Pancreas (tissue), 10 donors: ENCODE data around the gene TRA2A. TPM values are rescaled to one million over a fixed set of nuclear protein-coding genes. Genes with fewer than 3 reads are reported as not detected.

ENCODE experiments used
- ATAC-seq, 4 donors: fragments of 200-7000 bp; cut with Tn5 transposase; one replicate each; pipeline versions ENCODE4 v1.8.0 to v1.9.1; 2020; ENCODE audit warnings: mild to moderate bottlenecking in 4 of 4, moderate library complexity in 4 of 4
- DNase-seq, 6 donors: peaks; one replicate each; pipeline ENCODE4 v3.0.0-alpha.2; 2020
- FAIRE-seq: peaks from 2 replicates; lab custom pipeline; 2012; peaks lifted over from hg19 to GRCh38; lab: Jason Lieb, UNC
- H3K27ac ChIP-seq, 4 donors: fragments of 200-600 bp; sonication (generic); 1 replicate in 3 of 4; 2 replicates in 1 of 4; pipeline versions ENCODE4 v1.5.0 to v1.8.0; 2020
- H3K27me3 ChIP-seq, 4 donors: fragments of 200-600 bp; one replicate each; pipeline ENCODE4 v1.8.0; 2021
- H3K36me3 ChIP-seq, 3 donors: fragments of 200-600 bp; sonication (generic) in 1 of 3; one replicate each; pipeline versions ENCODE4 v1.5.0 to v1.8.0; 2020 to 2021
- H3K4me1 ChIP-seq, 3 donors: fragments of 200-600 bp; one replicate each; pipeline ENCODE4 v1.8.0; 2021
- H3K4me3 ChIP-seq, 4 donors: fragments of 200-600 bp; sonication (generic) in 2 of 4; one replicate each; pipeline versions ENCODE4 v1.5.0 to v1.8.0; 2020 to 2021
- H3K9me3 ChIP-seq, 4 donors: fragments of 200-600 bp; one replicate each; pipeline ENCODE4 v1.8.0; 2021
- CTCF ChIP-seq, 4 donors: fragments of 200-600 bp; sonication (generic) in 3 of 4; IDR thresholded peaks; one replicate each; pipeline versions ENCODE4 v1.5.0 to v1.8.0; 2021; ENCODE audit warnings: antibody characterized with exemption in 4 of 4
- WGBS, 2 donors: extraction: QIAGEN DNeasy Blood & Tissue Kit; methylation state at CpG; one replicate each; pipeline ENCODE4 v1.1.7; 2013; 5-methylcytosine and 5-hydroxymethylcytosine counted together
- intact Hi-C, 3 donors: fragments of 100-400 bp; cut with DNase I; formaldehyde crosslinking; loops; one replicate each; pipeline versions ENCODE4 v1.11.1 to v1.14.2; 2022
- polyA plus RNA-seq, 2 donors: library from polyadenylated mRNA; stranded (reverse); fragments of 200-250 nt; gene quantifications; one replicate each; pipeline ENCODE4 v1.2.3, GENCODE V29; 2013
- total RNA-seq, 6 donors: library from RNA; stranded (reverse); fragmentation: NEBNext Ultra II Directional in 4 of 6; extraction: Animal tissue kit (Norgen Biotek cat#: 25700) in 4 of 6; gene quantifications; one replicate each; pipeline versions ENCODE4 v1.2.1 to v1.2.4, GENCODE V29; 2021 to 2023
- donor health status: healthy with polysubstance abuse.
- donor health status: DM: no; HTN: no; CAD: no; lungs with moderate emphysema.
- donor health status: DM: no; HTN: no; CAD: no.
- donor health status: control.
- donor health status: control.
- donor health status: Bipolar disorder and iron deficiency.
- donor health status: DM: yes; HTN: yes; CAD: no.
- donor health status: DM: no; HTN: no; CAD: no.
- donor health status: DM: no; HTN: no; CAD: no.
- donor health status: DM: yes; HTN: yes; CAD: no.

TRA2A gene
- total and polyA plus RNA-seq, 8 donors, result 19.1 to 63.6 (median 28.4) TPM

- intact Hi-C loops, result no loop called here
- Histone ChIP-seq H3K4me3 (no peak overlapping the region), H3K4me1 (no peaks in the 10 kb centered on the region), H3K27me3 (no peaks in the 10 kb centered on the region), H3K9me3 (no peaks in the 10 kb centered on the region), H3K27ac (no peak overlapping the region), H3K36me3 (no peaks in the 10 kb centered on the region)
- ATAC-seq (no peak), FAIRE-seq (no peak), DNase-seq (no peak)
- 68 to 69% methylated on average over 4 of the region's 4 CpGs for WGBS, 2 donors
- no peak for TF ChIP-seq CTCF (IDR thresholded peaks at IDR 0.05)
These were observed 7.7 kb upstream of the TRA2A start for GRCh38 chr7:23539494-23539907.

- Histone ChIP-seq H3K4me3 (no peak overlapping the region), H3K36me3 (no peaks in the 10 kb centered on the region), H3K27ac (no peak overlapping the region), H3K9me3 (no peaks in the 10 kb centered on the region), H3K27me3 (no peaks in the 10 kb centered on the region), H3K4me1 (no peaks in the 10 kb centered on the region)
- TF ChIP-seq CTCF (IDR thresholded peaks at IDR 0.05), result no peak
- FAIRE-seq (no peak), ATAC-seq (no peak), DNase-seq (no peak)
- WGBS, 2 donors, result 93 to 95% methylated on average over 3 of the region's 3 CpGs
- intact Hi-C loops, result no loop called here
These were observed 6.5 kb upstream of the TRA2A start for GRCh38 chr7:23538301-23538700.

- no peak for FAIRE-seq
- WGBS, 2 donors, result 90 to 95% methylated on average over 5 of the region's 5 CpGs
- no peaks in the 10 kb centered on the region for H3K27me3 ChIP-seq
- no peak overlapping the region for H3K4me3 ChIP-seq
- H3K27ac ChIP-seq, result no peak overlapping the region
- no peak for ATAC-seq
- no peaks in the 10 kb centered on the region for H3K9me3 ChIP-seq
- intact Hi-C loops, result no loop called here
- no peak for DNase-seq
- H3K36me3 ChIP-seq, result no peaks in the 10 kb centered on the region
- peaks cover 6 to 21% (median 7%) of the 10 kb centered on the region in 3 donors for H3K4me1 ChIP-seq
- TF ChIP-seq CTCF (IDR thresholded peaks at IDR 0.05), result no peak
These were observed 1.4 kb upstream of the TRA2A start for GRCh38 chr7:23533238-23533604.

GRCh38 chr7:23532490-23533237, 883 bp upstream of the TRA2A start:
- H3K27ac ChIP-seq, result peak overlapping the region; percentile 95 to 100 (median 96)
- H3K4me1 ChIP-seq, result peaks cover 8 to 25% (median 10%) of the 10 kb centered on the region in 3 donors
- FAIRE-seq, result no peak
- intact Hi-C loops, result no loop called here
- WGBS, 2 donors, result 90 to 92% methylated on average over 23 of the region's 23 CpGs
- no peak for TF ChIP-seq CTCF (IDR thresholded peaks at IDR 0.05)
- DNase-seq, result peak in 4 of 6 donors; percentile 24 to 53 (median 34)
- no peak for ATAC-seq
- H3K4me3 ChIP-seq, result peak overlapping the region in 3 of 4 donors; percentile 94 to 98 (median 94)
- H3K9me3 ChIP-seq, result no peaks in the 10 kb centered on the region
- no peaks in the 10 kb centered on the region for H3K36me3 ChIP-seq
- H3K27me3 ChIP-seq, result no peaks in the 10 kb centered on the region
